C4-2B (cell line): ENCODE measurements around the gene LHCGR.

Experiments
- CTCF ChIP-seq: fragments of 450-650 bp; conservative IDR thresholded peaks from 2 replicates; pipeline ENCODE4 v1.5.1; 2017; ENCODE audit warnings: mild to moderate bottlenecking
- ZFX ChIP-seq: fragments of 450-650 bp; IDR thresholded peaks from 2 replicates; pipeline ENCODE4 v1.6.1; 2017

- peak; percentile 43 for TF ChIP-seq CTCF
- TF ChIP-seq ZFX = no peak
Observed at GRCh38 chr2:48727560-48727959, 28.0 kb downstream of the LHCGR start.
